Lower leg skin (tissue), 3 donors: Measurements from ENCODE around the gene BMP8A.

ENCODE experiments used
- POLR2A ChIP-seq, 2 donors: fragments of 450-650 bp; IDR thresholded peaks; one replicate each; pipeline ENCODE4 v1.6.1; 2016 to 2017; ENCODE audit warnings: antibody characterized with exemption in 2 of 2, mild to moderate bottlenecking in 1 of 2, moderate library complexity in 1 of 2
- TF ChIP-seq, protein P1 (sequence below), 3 donors: fragments of 450-650 bp; IDR thresholded peaks; one replicate each; pipeline ENCODE4 v1.5.1; 2016; ENCODE audit warnings: antibody characterized with exemption in 3 of 3, mild to moderate bottlenecking in 3 of 3, moderate library complexity in 2 of 3

DNA sequence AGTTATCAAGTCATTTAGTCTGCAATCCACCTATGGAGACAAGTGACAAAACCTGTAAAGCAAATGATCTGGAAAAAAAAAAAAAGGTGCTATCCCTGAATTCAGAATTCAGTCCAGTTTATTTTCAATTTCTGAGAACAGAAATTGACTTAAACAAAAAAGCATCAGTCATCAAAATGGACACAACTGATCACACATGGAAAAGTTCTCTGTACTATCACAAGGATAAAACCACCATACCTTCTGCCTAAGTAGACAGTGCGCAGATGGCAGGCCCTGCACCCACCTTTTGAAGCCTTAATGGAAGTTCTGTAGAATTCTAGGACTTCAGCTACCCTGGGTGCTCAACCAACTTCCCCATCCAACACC lies 81.6 kb downstream of the BMP8A start:
- TF ChIP-seq, protein P1, sequence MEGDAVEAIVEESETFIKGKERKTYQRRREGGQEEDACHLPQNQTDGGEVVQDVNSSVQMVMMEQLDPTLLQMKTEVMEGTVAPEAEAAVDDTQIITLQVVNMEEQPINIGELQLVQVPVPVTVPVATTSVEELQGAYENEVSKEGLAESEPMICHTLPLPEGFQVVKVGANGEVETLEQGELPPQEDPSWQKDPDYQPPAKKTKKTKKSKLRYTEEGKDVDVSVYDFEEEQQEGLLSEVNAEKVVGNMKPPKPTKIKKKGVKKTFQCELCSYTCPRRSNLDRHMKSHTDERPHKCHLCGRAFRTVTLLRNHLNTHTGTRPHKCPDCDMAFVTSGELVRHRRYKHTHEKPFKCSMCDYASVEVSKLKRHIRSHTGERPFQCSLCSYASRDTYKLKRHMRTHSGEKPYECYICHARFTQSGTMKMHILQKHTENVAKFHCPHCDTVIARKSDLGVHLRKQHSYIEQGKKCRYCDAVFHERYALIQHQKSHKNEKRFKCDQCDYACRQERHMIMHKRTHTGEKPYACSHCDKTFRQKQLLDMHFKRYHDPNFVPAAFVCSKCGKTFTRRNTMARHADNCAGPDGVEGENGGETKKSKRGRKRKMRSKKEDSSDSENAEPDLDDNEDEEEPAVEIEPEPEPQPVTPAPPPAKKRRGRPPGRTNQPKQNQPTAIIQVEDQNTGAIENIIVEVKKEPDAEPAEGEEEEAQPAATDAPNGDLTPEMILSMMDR (IDR thresholded peaks at IDR 0.05) = no peak
- no peak for TF ChIP-seq POLR2A (IDR thresholded peaks at IDR 0.05)
